Pancreas (tissue), 10 donors: ENCODE measurements around the gene SCYGR6. TPM values are rescaled to one million over a fixed set of nuclear protein-coding genes. Genes with fewer than 3 reads are reported as not detected.
A peak's percentile ranks its signal among the peaks of the same experiment; 100 is the strongest.
"Not testable (repeated sequence)": the region's sequence is repeated elsewhere in the genome, so short reads cannot be mapped to it uniquely, and the experiment has no call there.

ENCODE experiments used
- ATAC-seq, 4 donors: fragments of 200-7000 bp; cut with Tn5 transposase; one replicate each; pipeline versions ENCODE4 v1.8.0 to v1.9.1; 2020; ENCODE audit warnings: mild to moderate bottlenecking in 4 of 4, moderate library complexity in 4 of 4
- DNase-seq, 6 donors: peaks; one replicate each; pipeline ENCODE4 v3.0.0-alpha.2; 2020
- FAIRE-seq: peaks from 2 replicates; lab custom pipeline; 2012; peaks lifted over from hg19 to GRCh38; lab: Jason Lieb, UNC
- H3K27ac ChIP-seq, 4 donors: fragments of 200-600 bp; sonication (generic); 1 replicate in 3 of 4; 2 replicates in 1 of 4; pipeline versions ENCODE4 v1.5.0 to v1.8.0; 2020
- H3K27me3 ChIP-seq, 4 donors: fragments of 200-600 bp; one replicate each; pipeline ENCODE4 v1.8.0; 2021
- H3K36me3 ChIP-seq, 3 donors: fragments of 200-600 bp; sonication (generic) in 1 of 3; one replicate each; pipeline versions ENCODE4 v1.5.0 to v1.8.0; 2020 to 2021
- H3K4me1 ChIP-seq, 3 donors: fragments of 200-600 bp; one replicate each; pipeline ENCODE4 v1.8.0; 2021
- H3K4me3 ChIP-seq, 4 donors: fragments of 200-600 bp; sonication (generic) in 2 of 4; one replicate each; pipeline versions ENCODE4 v1.5.0 to v1.8.0; 2020 to 2021
- H3K9me3 ChIP-seq, 4 donors: fragments of 200-600 bp; one replicate each; pipeline ENCODE4 v1.8.0; 2021
- WGBS, 2 donors: extraction: QIAGEN DNeasy Blood & Tissue Kit; methylation state at CpG; one replicate each; pipeline ENCODE4 v1.1.7; 2013; 5-methylcytosine and 5-hydroxymethylcytosine counted together
- intact Hi-C, 3 donors: fragments of 100-400 bp; cut with DNase I; formaldehyde crosslinking; loops; one replicate each; pipeline versions ENCODE4 v1.11.1 to v1.14.2; 2022
- polyA plus RNA-seq, 2 donors: library from polyadenylated mRNA; stranded (reverse); fragments of 200-250 nt; gene quantifications; one replicate each; pipeline ENCODE4 v1.2.3, GENCODE V29; 2013
- total RNA-seq, 6 donors: library from RNA; stranded (reverse); fragmentation: NEBNext Ultra II Directional in 4 of 6; extraction: Animal tissue kit (Norgen Biotek cat#: 25700) in 4 of 6; gene quantifications; one replicate each; pipeline versions ENCODE4 v1.2.1 to v1.2.4, GENCODE V29; 2021 to 2023
- TF ChIP-seq, protein P1 (sequence below), 4 donors: fragments of 200-600 bp; sonication (generic) in 3 of 4; IDR thresholded peaks; one replicate each; pipeline versions ENCODE4 v1.5.0 to v1.8.0; 2021; ENCODE audit warnings: antibody characterized with exemption in 4 of 4
- donor health status: healthy with polysubstance abuse.
- donor health status: DM: no; HTN: no; CAD: no; lungs with moderate emphysema.
- donor health status: DM: no; HTN: no; CAD: no.
- donor health status: control.
- donor health status: control.
- donor health status: Bipolar disorder and iron deficiency.
- donor health status: DM: yes; HTN: yes; CAD: no.
- donor health status: DM: no; HTN: no; CAD: no.
- donor health status: DM: no; HTN: no; CAD: no.
- donor health status: DM: yes; HTN: yes; CAD: no.

The SCYGR6 gene
- total and polyA plus RNA-seq, 8 donors = not detected

DNA sequence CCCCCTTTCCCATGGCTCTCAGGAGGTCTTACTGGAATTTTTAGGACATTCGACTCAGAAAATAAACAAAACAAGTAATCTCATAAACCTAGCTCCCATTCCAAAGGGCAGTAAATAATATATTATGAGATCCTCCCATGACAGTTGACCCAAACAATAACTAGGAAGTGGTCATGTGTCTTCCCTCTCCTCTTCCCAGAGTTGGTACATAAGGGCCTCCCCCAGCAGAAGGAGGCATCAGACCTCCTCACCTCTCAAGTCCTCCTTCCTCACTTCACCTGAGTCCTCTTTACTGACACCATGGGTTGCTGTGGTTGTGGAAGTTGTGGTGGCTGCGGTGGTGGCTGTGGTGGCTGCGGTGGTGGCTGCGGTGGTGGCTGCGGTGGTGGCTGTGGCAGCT lies 3.5 kb upstream of the SCYGR6 start, which contains the start of gene SCYGR7:
SCYGR7 (plus strand) TSS at position 301 of the 400 bp plus-strand sequence; CDS start at position 301, 0 bp downstream.
- ATAC-seq (no peak), DNase-seq (no peak), FAIRE-seq (no peak)
- WGBS, 2 donors = 87 to 93% methylated on average over 5 of the region's 5 CpGs
- H3K4me3 ChIP-seq = no peak within 1 kb of the TSS
- no peaks in the 10 kb centered on the region for H3K9me3 ChIP-seq
- H3K27ac ChIP-seq = no peak within 1 kb of the TSS
- no peaks in the 10 kb centered on the region for H3K27me3 ChIP-seq
- intact Hi-C loops = no loop called here
- no peaks in the 10 kb centered on the region for H3K36me3 ChIP-seq
- TF ChIP-seq, protein P1, sequence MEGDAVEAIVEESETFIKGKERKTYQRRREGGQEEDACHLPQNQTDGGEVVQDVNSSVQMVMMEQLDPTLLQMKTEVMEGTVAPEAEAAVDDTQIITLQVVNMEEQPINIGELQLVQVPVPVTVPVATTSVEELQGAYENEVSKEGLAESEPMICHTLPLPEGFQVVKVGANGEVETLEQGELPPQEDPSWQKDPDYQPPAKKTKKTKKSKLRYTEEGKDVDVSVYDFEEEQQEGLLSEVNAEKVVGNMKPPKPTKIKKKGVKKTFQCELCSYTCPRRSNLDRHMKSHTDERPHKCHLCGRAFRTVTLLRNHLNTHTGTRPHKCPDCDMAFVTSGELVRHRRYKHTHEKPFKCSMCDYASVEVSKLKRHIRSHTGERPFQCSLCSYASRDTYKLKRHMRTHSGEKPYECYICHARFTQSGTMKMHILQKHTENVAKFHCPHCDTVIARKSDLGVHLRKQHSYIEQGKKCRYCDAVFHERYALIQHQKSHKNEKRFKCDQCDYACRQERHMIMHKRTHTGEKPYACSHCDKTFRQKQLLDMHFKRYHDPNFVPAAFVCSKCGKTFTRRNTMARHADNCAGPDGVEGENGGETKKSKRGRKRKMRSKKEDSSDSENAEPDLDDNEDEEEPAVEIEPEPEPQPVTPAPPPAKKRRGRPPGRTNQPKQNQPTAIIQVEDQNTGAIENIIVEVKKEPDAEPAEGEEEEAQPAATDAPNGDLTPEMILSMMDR (IDR thresholded peaks at IDR 0.05) = no peak
- H3K4me1 ChIP-seq = no peaks in the 10 kb centered on the region

- WGBS, 2 donors = 31 to 46% methylated on average over 7 of the region's 7 CpGs
- DNase-seq, ATAC-seq, H3K27me3 ChIP-seq, H3K4me1 ChIP-seq, H3K4me3 ChIP-seq, H3K36me3 ChIP-seq, FAIRE-seq, intact Hi-C loops, H3K9me3 ChIP-seq, H3K27ac ChIP-seq: not testable (repeated sequence)
Observed at GRCh38 chr2:227722821-227723220, 1.7 kb downstream of the SCYGR6 start.

GRCh38 chr2:227720680-227721079 lies 3.9 kb downstream of the SCYGR6 start:
- ATAC-seq (no peak), DNase-seq (no peak), FAIRE-seq (no peak)
- no peaks in the 10 kb centered on the region for H3K9me3 ChIP-seq
- TF ChIP-seq, protein P1 (IDR thresholded peaks at IDR 0.05) = no peak
- no peaks in the 10 kb centered on the region for H3K36me3 ChIP-seq
- no peaks in the 10 kb centered on the region for H3K4me1 ChIP-seq
- no peak overlapping the region for H3K27ac ChIP-seq
- 82 to 92% methylated on average over 4 of the region's 4 CpGs for WGBS, 2 donors
- intact Hi-C loops = no loop called here
- no peaks in the 10 kb centered on the region for H3K27me3 ChIP-seq
- no peak overlapping the region for H3K4me3 ChIP-seq

DNA sequence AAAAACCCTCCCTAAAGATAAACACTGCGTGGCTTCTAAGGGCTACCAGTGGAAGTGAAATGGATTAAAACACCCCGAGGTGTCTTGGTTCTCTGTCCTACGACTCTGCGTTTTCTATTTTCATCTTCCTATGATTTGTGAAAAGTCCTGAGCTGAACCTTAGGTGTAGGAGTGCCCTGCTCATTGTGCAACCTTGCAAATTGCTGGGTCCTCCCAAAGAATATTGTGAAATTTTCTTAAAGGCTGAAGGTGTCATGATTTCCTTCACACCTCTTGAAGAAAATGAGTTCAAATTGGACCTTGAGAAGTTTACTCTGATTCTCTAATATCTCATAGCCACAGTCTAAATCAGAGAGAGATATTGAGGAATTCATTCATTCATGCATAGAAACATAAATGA lies 4.9 kb downstream of the SCYGR6 start:
- H3K4me3 ChIP-seq = no peak overlapping the region
- FAIRE-seq (no peak), DNase-seq (no peak), ATAC-seq (no peak)
- H3K4me1 ChIP-seq = no peaks in the 10 kb centered on the region
- H3K27me3 ChIP-seq = no peaks in the 10 kb centered on the region
- H3K9me3 ChIP-seq = no peaks in the 10 kb centered on the region
- H3K27ac ChIP-seq = no peak overlapping the region
- TF ChIP-seq, protein P1 (IDR thresholded peaks at IDR 0.05) = no peak
- intact Hi-C loops = no loop called here
- no peaks in the 10 kb centered on the region for H3K36me3 ChIP-seq
- 75 to 91% methylated on average over 4 of the region's 4 CpGs for WGBS, 2 donors

DNA sequence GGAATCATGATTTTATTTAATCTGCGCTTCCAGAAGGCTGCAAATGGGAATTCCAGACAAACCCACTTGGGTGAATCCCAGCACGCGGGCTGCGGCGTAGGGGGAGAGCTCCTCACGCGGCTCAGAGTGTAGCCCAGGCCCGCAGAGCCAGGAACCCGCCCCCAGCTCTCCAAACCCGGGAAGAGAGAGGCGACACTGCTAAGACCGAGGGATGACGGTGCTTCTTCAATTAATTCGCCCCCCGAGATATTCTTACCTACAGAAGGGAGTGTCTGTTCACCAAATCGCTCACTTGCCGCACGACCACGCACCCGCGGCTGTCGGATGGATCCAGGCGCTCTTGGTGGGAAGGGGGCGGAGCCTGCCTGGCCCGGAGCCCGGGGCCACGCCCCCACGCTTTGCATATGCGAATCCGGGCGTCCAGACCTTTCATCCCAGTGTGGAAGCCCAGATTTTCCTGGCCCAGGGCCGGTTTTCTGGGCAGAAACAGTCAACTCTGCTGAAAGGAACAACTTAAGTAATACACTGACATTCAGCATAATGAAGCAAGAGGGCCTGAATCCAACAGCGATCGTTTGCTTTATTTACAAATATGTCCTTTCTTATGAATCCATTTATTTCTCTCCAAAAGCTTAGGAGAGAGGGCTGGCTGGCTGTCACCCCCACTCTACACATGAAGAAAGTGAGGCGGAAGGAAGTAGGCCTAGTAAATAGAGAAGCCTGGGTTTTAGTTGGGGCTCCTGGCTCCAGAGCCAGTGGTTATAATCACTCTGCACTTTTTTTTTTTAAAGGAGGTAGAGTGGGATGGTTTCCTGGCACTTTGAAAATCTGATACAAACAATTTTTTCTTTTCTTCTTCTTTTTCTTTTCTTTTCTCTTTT lies 6.6 kb downstream of the SCYGR6 start, which contains the start of gene SLC19A3:
SLC19A3 (minus strand) TSS at position 342 of the 881 bp plus-strand sequence. CDS start 15,710 bp downstream, outside the sequence.
- peak; percentile 61 to 85 (median 79) for DNase-seq
- Histone ChIP-seq H3K4me1 (no peaks in the 10 kb centered on the region), H3K27ac (peak within 1 kb of the TSS in 2 of 4 donors; percentile 31 to 35), H3K36me3 (no peaks in the 10 kb centered on the region), H3K27me3 (no peaks in the 10 kb centered on the region), H3K9me3 (no peaks in the 10 kb centered on the region), H3K4me3 (peak within 1 kb of the TSS in 3 of 4 donors; percentile 1 to 38 (median 29))
- peak; percentile 90 to 97 (median 95) for ATAC-seq
- TF ChIP-seq, protein P1 (IDR thresholded peaks at IDR 0.05) = no peak
- WGBS, 2 donors = 5% methylated on average over 35 of the region's 35 CpGs
- FAIRE-seq = peak; percentile 23
- intact Hi-C loops = no loop called here
